Mucosa of descending colon (tissue), 3 donors: ENCODE data around the gene CLEC4D. TPM values are rescaled to one million over a fixed set of nuclear protein-coding genes. Genes with fewer than 3 reads are reported as not detected.

ENCODE experiments used
- ATAC-seq: fragments of 200-7000 bp; cut with Tn5 transposase; one replicate; pipeline ENCODE4 v1.9.1; 2020; ENCODE audit warnings: mild to moderate bottlenecking, moderate library complexity
- DNase-seq, 3 donors: peaks; one replicate each; pipeline ENCODE4 v3.0.0-alpha.2; 2020
- H3K36me3 ChIP-seq: fragments of 200-600 bp; one replicate; pipeline ENCODE4 v1.8.0; 2021; ENCODE audit warnings: low read depth, mild to moderate bottlenecking
- H3K4me1 ChIP-seq: fragments of 200-600 bp; one replicate; pipeline ENCODE4 v1.8.0; 2021; ENCODE audit warnings: low read depth, mild to moderate bottlenecking
- H3K4me3 ChIP-seq: fragments of 200-600 bp; one replicate; pipeline ENCODE4 v1.8.0; 2021; ENCODE audit warnings: mild to moderate bottlenecking
- H3K9me3 ChIP-seq: fragments of 200-600 bp; one replicate; pipeline ENCODE4 v1.8.0; 2021; ENCODE audit warnings: mild to moderate bottlenecking
- CTCF ChIP-seq: fragments of 200-600 bp; IDR thresholded peaks from one replicate; pipeline ENCODE4 v1.8.0; 2022; ENCODE audit warnings: antibody characterized with exemption, mild to moderate bottlenecking
- intact Hi-C, 2 donors: fragments of 100-400 bp; cut with DNase I in 1 of 2; cut with micrococcal nuclease in 1 of 2; formaldehyde crosslinking; loops; one replicate each; pipeline versions ENCODE4 v1.11.0 to v1.11.1; 2022; cut with DNase I, micrococcal nuclease
- long read RNA-seq, 2 donors: library from polyadenylated mRNA; unstranded; transcript quantifications; one replicate each; pipeline ENCODE4 v2.0.0, GENCODE V29; 2019 to 2021
- total RNA-seq, 3 donors: library from RNA; stranded (reverse); fragmentation: NEBNext Ultra II Directional in 2 of 3; extraction: Animal tissue kit (Norgen Biotek cat#: 25700) in 2 of 3; gene quantifications; one replicate each; pipeline versions ENCODE4 v1.2.1 to v1.2.4, GENCODE V29; 2021 to 2023
- donor health status: DM: no; HTN: no; CAD: no; lungs with moderate emphysema.
- donor health status: DM: no; HTN: no; CAD: no.
- donor health status: DM: no; HTN: yes; CAD: no.

CLEC4D gene
- total RNA-seq, result under 1 TPM in 2 of 3 donors, not detected in 1; 0.39 to 0.41 TPM
- long read RNA-seq, donor 1, result 0 reads
- long read RNA-seq, donor 2, result 0 reads

GRCh38 chr12:8513256-8513655 is at the start of gene CLEC4D:
Gene CLEC4D (plus strand): TSS chr12:8513503. CDS start chr12:8513733, 230 bp downstream.
- H3K4me1 ChIP-seq, result no peaks in the 10 kb centered on the region
- TF ChIP-seq CTCF, result no peak
- no peak for DNase-seq
- intact Hi-C loops, result no loop called here
- H3K9me3 ChIP-seq, result no peaks in the 10 kb centered on the region
- H3K36me3 ChIP-seq, result no peaks in the 10 kb centered on the region
- H3K4me3 ChIP-seq, result no peak within 1 kb of the TSS
- no peak for ATAC-seq

GRCh38 chr12:8465301-8465996 is 47.9 kb upstream of the CLEC4D start:
- ATAC-seq (no peak), DNase-seq (no peak)
- H3K9me3 ChIP-seq, result peaks cover 3% of the 10 kb centered on the region
- TF ChIP-seq CTCF, result no peak
- no peaks in the 10 kb centered on the region for H3K36me3 ChIP-seq
- H3K4me1 ChIP-seq, result no peaks in the 10 kb centered on the region
- no peak overlapping the region for H3K4me3 ChIP-seq
- intact Hi-C loops, result no loop called here

DNA sequence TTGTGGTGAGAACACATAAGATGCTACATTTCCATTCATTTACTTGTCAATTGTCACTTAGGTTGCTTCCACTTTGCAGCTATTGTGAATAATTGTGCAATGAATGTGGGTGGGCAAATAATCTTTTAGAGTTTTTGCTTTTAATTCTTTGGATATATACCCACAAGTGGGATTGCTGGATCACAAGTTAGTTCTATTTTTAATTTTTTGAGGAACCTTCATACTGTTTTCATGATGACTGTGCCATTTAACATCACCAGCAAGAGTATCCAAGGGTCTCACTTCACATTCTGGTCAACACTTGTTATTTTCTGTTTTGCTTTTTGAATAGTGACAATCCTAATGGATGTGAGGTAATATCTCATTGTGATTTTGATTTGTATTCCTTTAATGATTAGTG is 47.1 kb upstream of the CLEC4D start:
- Histone ChIP-seq H3K4me1 (no peaks in the 10 kb centered on the region), H3K4me3 (no peak overlapping the region), H3K36me3 (no peaks in the 10 kb centered on the region), H3K9me3 (peaks cover 3% of the 10 kb centered on the region)
- ATAC-seq (no peak), DNase-seq (no peak)
- TF ChIP-seq CTCF, result no peak
- intact Hi-C loops, result no loop called here

DNA sequence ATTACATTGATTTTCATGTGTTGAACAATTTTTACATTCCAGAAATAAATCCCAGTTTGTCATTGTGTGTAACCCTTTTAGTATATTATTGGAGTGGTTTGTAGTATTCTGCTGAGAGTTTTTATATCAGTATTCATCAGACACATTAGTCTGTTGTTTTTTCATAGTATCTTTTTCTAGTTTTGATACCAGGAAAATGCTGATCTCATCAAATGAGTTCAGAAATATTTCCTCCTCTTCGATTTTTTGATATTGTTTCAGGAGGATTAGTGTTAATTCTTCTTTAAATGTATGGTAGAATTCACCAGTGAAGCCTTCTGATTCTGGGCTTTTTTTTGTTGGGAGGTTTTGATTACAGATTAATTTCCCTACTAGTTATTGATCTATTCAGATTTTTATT is 42.2 kb upstream of the CLEC4D start:
- no peak for TF ChIP-seq CTCF
- ATAC-seq (no peak), DNase-seq (no peak)
- Histone ChIP-seq H3K9me3 (peaks cover 3% of the 10 kb centered on the region), H3K4me3 (no peak overlapping the region), H3K36me3 (no peaks in the 10 kb centered on the region), H3K4me1 (no peaks in the 10 kb centered on the region)
- intact Hi-C loops, result no loop called here

- ATAC-seq (no peak), DNase-seq (no peak)
- Histone ChIP-seq H3K4me1 (no peaks in the 10 kb centered on the region), H3K4me3 (no peak overlapping the region), H3K9me3 (no peaks in the 10 kb centered on the region), H3K36me3 (no peaks in the 10 kb centered on the region)
- no peak for TF ChIP-seq CTCF
- intact Hi-C loops, result no loop called here
Observed at GRCh38 chr12:8475508-8476203, 37.6 kb upstream of the CLEC4D start.
